GM03348 (cell line): ENCODE data around the gene TBXAS1.

Experiments used
- DNase-seq: peaks from one replicate; pipeline ENCODE4 v3.0.0; 2012; ENCODE audit warnings: low spot score

Gene TBXAS1

DNA sequence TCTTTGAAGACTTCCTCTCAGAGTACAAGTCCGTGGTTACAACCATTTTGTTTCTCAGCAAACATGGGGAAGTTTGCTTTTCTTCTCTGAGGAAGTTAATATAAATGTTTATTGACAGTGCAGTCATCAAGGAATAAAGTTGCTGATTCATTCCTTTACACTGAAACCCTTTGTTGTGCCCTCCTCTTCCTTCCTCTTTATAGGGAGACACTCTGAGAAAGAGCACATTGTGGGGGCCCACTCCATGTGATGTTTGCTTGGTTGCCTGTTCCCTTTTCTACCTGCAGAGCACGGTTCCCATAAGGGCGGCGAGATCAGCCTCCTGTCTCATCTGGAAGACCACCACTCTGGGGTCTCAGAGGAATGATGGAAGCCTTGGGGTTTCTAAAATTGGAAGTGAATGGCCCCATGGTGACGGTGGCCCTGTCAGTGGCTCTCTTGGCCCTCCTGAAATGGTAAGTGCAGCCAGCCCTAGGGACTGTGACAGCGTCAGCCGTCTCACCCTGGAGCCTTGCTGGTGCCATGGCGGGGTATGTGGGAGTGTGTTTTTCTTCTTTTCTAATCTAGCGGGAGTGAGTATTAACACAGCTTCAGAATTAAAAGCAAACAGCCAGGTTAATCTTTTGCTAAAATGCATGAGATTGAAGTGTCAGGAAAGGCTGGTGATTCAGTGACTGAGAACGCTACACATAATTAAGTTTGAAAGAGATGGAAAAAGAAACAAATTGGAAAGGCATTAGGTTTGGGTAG is at the start of gene TBXAS1:
TSS of gene TBXAS1 (plus strand) at position 240 of the 750 bp plus-strand sequence. CDS start at position 367, 127 bp downstream.
- DNase-seq, result no peak

DNA sequence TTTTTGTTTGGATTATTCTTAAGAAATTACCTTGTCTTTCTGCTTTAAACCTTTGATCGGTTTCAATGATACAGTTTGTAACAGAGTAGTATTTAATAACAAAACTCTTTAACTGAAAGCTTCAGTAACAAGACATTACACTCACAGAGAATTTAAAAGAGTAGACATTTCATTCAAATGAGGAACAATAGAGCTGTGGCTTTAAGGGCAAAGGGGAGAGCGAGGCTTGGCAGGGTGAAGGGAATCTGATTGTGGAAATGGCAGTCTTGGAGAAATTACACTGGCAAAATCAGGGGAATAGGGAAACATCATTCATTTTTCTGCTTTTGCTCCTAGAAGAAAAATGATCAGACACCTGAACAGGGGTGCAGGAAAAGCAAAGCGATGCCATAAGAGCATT is 46.1 kb upstream of the TBXAS1 start:
- no peak for DNase-seq

DNA sequence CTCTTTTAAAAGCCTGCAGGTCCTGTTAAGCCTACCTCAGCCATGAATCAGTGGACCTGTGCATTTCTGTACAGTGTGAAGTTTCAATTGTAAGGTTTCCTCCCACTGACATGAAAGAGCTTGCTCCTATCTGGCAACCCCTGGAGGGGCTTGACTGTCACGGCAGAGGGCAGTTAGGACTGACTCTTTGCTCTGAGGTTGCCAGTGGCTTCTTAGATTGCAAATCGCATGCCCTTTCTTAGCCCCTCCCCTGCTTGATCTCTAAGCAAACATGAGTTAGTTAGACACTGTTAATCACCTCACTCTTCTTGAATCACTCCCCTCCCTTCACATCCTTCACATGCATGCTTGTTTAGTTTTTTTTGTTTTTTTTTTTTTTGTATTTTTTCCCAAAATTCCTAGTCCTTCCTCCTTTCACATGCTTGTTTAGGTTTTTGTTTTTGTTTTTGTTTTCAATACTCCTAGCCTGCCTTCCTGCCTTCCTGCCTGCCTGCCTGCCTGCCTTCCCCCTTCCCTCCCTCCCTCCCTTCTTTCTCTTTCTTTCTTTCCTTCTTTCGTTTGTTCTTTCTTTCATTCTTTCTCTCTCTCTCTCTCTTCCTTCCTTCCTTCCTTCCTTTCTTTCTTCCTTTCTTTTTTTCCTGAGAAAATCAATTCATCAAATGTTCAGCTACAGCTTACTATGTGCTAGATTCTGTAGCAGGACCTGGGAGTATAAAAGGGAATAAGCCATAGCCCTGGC is 45.2 kb upstream of the TBXAS1 start:
- DNase-seq, result no peak

DNA sequence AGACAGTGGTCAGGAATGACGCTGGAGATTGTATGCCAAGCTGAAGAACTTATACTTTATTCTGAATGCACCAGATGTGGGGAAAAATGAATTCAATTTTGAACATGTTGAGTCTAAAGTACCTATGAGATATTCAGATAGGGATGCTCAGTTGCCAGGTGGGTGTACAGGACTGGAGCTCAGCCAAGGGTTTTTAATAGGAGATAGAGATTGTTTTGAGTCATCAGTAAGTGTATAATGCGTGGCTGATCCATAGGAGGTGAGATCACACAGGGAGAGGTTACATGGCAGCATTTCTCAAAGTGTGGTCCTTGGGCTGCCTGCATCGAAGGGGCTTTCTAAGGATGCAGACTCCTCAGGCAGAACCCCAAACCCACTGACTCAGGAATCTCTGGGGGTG is 44.4 kb upstream of the TBXAS1 start:
- no peak for DNase-seq

DNA sequence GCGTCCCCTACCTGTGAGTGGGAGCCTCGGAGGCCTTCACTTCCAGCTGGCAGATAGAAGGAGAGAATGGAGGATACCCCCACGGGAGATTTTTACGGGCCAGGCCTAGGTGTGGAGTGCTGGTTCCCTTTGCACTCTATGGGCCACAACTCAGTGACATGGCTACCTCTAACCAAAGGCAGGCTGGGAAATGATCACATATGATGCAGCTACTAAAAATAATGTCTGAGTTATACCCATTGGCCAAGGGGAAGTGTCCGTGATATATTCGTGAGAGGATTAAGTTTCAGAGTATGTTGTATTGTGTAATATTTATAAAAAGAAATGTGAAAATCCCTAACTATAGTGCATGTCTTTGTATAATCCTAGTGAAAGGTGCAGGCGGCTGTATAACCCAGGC is 37.7 kb upstream of the TBXAS1 start:
- DNase-seq, result no peak

DNA sequence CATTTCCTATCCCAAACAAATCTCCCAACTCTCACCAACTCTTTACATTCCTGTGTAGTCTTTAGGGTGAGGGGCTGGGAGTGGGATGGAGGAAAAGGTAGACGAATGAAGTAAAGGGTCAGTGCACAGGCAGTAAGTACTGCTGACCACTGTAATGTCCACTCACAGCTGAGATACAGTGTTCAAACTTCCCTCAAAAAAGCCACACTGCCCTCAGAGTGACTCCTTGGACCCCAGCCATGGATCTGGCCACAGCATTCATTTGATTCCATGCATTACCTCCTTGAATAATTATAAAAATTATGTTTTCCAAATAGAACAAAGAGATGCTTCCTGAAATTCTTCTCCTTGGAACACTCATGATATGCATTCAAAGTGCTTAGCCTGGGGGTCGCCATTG is 31.5 kb upstream of the TBXAS1 start:
- DNase-seq, result no peak

DNA sequence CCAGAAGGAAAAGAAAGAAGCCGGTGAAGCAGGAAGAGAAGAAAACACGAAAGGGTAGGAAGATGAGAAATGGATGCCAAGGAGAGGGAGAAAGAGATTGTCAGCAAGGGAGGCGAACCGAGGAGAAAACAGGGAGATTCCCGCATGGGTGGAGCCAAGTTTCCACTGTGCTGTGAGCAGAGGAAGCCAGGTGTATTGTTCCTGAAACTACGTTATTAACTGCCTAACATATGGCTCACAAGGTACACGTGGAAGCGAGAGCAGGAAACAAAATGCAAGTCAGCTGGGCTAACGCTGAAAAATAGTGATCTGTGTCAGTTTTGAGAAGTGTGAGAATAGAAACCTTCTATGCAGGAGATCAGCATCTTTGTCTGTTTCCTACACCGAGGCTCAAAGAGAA is 30.8 kb upstream of the TBXAS1 start:
- DNase-seq, result no peak

DNA sequence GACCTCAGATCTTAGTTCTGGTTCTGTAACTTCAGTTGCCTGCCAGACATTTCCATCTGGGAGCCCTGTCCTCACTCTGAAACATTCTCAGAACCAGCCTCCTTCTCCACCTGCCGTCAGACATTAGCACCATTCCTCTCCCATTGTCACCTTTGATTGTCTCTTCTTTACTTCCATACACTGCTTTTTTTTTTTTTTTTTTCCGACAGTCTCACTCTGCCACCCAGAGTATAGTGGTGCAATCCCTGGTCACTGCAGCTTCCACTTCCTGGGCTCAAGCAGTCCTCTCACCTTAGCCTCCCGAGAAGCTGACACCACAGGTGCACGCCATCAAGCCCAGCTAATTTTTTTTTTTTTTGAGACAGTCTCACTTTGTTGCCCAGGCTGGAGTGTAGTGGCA is 30.2 kb upstream of the TBXAS1 start:
- no peak for DNase-seq

DNA sequence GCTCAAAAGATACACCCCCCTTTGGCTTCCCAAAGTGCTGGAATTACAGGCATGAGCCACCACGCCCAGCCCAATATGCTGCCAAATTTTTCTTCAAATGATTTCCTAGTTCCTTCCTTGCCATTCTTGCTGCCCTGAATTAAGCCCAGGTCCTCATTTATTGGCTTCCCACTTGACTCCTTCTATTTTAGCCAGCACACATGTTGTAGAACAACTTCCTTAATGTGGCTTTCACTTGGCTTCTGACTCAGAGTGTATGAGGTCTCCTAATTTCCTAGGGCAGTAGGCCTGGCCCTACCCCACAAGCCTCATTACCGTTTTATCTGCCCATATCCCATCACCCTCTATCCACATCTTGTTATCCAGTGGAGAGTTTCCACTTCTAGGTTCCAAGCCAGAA is 29.5 kb upstream of the TBXAS1 start:
- DNase-seq, result peak; percentile 39

DNA sequence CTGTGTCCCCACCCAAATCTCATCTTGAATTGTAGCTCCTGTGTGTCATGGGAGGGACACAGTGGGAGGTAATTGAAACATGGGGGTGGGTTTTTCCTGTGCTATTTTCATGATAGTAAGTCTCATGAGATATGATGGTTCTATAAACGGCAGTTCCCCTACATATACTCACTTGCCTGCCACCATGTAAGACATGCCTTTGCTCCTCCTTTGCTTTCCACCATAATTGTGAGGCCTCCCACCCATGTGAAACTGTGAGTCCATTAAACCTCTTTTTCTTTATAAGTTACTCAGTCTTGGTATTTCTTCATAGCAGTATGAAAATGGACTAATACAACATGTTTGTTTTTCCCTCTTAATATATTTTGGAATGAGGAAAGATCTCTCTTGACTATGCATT is 24.5 kb upstream of the TBXAS1 start:
- DNase-seq, result no peak

DNA sequence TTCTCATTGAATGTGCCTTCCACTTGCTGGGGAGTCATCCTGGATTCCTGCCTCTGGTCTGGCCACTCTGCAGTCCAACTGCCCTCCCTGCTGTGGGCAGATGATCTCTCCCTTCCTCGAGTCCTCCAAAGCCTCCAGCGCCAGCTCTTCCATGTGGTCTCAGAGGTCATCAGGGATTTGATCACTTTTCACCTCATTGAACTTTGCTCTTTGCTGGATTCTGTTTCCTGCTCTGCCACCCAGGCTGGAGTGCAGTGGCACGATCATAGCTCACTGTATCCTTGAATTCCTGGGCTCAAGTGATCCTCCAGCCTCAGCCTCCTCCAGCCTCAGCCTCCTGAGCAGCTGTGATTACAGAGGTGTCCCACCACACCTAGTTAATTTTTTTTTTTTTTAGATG is 22.1 kb upstream of the TBXAS1 start:
- DNase-seq, result no peak

DNA sequence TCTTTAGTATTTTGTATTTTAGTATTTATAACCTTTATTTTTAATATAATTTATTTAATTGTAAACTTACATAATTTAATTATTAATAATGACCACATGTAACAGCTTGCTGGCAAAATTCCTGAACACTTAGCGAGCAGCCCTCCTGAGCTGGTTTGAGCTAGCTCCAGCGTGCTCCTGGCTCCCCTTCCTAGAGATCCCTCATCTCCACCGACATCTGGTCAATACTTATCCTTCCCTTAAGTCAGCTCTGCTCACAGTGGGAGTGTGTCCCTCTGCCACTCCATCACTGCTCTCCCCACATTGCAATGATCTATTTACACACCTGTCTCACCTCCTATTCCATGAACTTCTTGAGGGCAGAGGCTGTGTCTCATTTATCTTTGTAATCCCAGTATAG is 20.6 kb upstream of the TBXAS1 start:
- no peak for DNase-seq

DNA sequence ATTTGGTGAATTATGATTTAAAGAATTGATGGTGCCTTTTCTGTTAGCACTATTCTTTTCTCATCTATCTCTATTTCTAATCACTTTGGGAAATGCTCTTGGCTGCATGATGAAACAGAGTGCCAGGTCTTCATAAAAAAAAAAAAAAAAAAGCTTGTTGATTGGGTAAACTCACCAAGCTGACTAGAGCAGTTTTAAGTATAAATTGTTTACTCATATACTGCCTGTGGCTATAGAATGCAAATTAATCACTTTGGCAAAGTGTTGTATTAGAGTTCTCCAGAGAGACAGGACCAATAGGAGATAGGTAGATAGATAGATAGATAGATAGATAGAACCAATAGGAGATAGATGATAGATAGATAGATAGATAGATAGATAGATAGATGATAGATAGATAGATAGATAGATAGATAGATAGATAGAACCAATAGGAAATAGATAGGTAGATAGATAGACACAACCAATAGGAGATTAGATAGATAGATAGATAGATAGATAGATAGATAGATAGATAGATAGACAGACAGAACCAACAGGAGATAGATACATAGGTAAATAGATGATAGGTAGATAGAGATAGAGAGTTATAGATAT is 20.1 kb upstream of the TBXAS1 start:
- no peak for DNase-seq

DNA sequence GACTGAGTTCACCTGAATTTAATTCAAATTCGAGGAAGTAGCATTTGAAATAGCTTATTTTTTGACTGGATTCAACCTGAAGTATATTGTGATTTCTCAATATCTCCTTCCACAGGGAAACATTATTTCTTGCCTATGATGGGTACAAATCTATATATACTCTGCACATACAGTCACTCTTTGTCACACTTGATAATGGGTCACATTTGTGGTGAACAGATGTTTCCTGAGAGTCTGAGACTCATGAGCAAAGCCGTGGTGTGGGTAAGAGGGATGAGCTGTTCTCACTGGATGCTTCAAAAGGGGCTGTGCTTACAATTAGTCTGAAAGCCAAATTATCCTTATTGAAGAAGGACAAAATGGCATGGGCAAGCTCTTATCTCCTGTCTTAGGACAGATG is 18.0 kb upstream of the TBXAS1 start:
- no peak for DNase-seq

DNA sequence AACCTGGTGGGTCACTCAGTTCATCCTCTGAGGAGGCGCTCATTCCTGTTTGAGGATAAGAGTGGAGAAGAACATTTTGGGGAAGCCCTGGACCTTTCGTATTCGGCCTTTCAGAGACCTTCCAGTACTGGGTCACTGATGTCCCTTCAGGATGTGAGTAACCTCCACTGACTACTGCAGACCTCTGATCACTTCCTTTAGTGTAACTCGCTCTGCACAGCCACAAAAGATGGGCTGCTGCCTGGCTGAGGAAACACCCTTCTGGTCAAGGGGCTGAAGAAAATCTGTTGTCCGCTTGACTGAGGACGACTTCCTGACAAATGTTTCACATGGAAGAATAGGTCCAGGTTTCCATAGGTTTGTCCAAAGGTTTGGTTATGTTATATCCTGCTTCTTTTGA is 15.9 kb upstream of the TBXAS1 start:
- no peak for DNase-seq

DNA sequence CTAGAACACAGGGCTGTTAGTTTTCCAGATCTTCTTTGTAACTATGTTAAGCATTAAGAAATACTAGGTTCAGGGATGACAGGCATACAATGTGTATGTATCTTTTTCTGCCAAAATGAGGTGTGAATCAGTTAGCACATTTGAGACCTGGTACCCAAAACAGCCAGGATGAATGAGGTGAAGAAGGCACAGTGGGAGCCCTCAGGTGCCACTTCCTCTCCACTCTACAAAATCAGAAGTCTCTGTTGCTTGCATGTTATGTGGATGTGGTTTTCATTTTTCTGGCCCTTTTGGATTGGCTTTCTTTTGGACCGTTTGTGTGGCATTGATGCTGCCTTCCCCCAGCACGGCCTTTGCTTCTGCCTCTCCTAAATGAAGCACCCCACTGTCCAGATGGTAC is 15.4 kb upstream of the TBXAS1 start:
- no peak for DNase-seq

DNA sequence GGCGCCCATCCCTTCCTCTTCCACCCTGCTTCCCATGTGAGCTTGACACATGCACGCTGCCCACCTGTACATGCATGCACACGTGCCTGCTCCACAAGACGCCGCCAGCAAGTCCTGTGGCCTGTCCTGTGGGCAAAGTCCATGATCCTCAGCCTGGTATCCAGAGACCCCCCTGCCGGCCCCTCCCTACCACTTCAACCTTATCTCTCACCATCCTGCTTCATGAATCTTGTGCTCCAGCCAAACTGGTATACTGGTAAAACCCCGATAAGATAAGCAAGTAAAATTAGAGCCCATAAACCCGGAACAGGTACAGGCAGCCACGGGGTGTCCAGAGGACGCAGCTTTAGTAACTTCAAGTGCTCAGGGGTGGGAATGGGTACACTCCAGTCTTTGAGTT is 11.8 kb upstream of the TBXAS1 start:
- no peak for DNase-seq

DNA sequence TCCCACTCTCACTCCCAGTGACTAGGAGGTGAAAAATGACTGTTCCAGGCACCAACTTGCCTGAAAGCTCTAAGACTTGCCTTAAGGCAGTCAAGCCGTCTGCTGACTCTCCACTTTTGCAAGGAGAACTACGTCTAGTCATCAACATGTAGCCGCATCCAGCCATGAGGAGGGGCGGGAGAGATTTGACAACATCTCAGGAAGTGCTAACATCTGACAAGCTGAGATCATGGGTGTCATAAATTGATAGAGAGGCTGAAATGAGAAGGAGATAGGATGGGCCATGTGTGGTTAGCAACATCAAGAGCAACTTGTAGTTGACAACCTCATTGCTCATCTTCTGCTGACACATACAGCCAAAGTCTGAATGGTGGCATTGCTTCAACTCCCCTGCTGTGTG is 9.0 kb upstream of the TBXAS1 start:
- DNase-seq, result no peak

DNA sequence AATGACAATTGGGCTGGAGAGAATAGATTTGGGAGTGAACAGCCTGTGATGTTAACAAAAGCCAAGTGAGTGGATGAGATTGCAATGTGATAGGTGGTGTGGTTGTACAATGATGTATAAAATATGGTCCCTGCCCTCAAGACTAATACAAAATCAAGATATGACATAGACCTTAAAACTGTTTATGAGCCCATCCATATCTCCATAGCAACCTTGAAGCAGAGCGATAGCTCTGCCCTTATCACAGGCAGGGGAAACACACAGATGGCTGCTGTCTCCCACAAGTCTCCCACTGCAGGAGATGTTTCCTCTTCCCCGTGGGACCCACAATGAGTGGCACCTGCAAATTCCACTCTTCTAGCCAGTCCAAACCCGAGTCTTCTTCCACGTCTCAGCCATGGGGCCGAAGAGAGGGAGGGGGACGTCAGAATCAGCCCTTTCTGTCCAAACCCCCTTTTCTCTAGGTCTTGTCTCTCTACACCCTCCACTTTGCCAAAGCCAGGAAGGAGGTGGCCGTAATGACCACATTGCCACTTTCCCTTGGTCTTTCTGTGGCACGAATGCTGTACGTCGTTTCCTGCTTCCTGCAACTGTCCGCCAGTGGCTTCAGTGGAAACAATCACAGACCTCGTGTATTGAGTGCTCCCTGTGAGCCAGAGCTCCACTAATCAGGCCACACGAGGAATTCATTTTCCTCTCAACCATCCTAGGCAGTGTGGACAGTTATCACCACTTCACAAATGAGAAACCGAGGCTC is 7.5 kb upstream of the TBXAS1 start:
- DNase-seq, result no peak

DNA sequence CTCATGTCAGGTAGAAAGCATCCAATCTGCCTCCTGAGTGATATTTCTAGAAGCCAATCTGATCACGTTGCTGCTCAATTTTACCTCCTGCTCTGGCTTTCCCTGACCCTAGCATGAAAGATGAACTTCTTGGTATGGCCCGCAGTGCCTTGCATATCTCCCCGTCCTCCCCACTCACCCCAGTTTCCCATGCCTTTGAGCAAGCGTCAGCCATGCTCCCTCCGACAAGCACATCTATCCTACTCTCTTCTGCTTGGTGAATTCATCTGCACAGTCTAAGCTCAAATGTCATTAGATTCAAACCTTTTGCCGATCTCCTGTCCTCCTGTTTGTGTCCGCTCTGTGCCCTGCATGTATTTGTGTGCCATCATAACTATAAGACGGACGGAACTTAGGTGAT is 6.2 kb upstream of the TBXAS1 start:
- no peak for DNase-seq

DNA sequence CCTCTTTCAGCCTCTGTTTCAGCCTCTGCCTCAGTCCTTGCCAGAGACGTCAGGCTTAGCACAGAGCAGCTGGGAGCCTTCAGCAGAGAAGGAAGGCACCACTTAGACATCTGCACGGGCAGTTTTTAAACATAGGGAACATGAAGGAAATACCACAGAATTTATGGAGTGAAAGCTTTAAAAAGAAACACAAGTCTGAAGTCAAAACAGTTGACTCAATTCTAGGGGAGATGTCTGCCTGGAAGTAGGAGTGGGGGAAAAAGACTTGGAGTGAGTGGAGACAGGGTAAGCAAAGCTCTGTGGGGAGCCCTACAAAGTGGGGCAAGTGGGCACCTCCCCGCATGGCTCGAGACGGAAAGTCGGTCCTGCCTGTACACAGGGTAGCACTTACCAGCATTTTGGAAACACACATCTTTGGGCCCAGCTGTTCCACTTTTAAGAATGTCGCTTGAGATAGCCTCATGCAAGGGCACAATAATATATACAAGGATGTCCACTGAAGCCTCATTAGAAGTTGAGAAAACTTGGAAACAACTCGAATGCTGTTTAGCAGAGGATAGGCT is 5.0 kb upstream of the TBXAS1 start:
- DNase-seq, result peak; percentile 28

DNA sequence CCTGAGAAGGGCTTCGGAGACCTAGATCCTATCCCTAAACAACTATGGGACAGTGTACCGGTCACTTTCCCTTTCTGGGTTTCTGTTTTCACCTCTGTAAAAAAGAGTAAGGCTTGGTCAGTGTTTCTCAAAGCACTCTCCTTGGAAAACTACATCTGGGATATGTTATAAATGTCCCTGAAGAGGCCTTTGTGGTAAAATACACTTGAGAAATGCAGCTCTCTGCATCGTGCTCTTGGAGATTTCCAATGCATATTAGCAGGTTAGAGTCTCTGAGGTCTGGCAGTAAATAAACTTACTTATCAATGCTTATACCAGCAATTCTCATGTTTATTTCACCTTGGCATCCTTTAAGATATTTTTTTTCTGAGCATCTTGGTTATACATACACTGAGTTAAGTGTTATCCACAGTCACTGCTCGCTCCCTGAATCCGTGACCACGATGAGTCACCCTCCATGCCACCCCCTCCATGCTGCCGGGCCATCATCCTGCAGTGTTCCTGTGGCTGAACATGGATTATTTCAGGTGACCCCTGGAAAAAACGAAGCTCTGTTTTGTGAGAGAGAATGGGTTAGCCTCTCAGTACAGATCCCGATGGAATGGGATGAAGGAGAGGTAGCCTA is 3.3 kb upstream of the TBXAS1 start:
- DNase-seq, result peak; percentile 73
